Measurements from ENCODE around the gene TEX47. TPM values are rescaled to one million over a fixed set of nuclear protein-coding genes. Genes with fewer than 3 reads are reported as not detected.

TEX47 gene
- polyA plus RNA-seq, 1 of the 3 experiments (the other 2 are of a cell fraction), result not detected

DNA sequence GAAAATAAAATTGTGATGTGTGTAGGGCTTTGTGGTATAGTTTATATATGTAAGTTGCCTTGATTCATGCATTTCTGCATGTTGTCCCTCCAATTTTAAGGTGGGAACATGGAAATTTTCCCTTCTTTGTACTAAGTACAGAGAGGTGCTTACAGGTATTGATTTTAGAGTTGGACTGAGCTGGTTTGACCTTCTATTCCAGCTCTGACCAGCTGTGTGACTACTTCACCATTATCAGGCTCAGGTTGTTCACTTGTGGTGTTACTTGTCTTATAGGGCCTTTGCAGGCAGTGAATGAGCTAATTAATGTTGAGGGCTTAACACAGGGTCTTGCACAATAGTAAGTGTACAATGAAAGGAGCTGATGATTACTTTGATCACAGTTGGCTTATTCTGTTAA lies 19.7 kb downstream of the TEX47 start:
- CTCF ChIA-PET, result interaction anchor here (1.0 to 2.3 kb wide), 3 partner anchors 10 to 848 kb away, joined by 4 to 5 read pairs (median 4); no protein-coding TSS in a partner anchor

GRCh38 chr7:88772776-88773175 lies 22.8 kb downstream of the TEX47 start:
- no peaks in the 10 kb centered on the region for H3F3A ChIP-seq (replicated peaks; ENCODE audit: insufficient read depth)
- no peak for TF ChIP-seq IRF3 (IDR thresholded peaks at IDR 0.05; ENCODE audit: low read depth, low read length)
- TF ChIP-seq YY1 (IDR thresholded peaks at IDR 0.05; ENCODE audit: low read depth), result no peak
- POLR2A ChIA-PET, result no interaction called here
- H3K27me3 ChIP-seq (ENCODE audit: insufficient read depth), result no peaks in the 10 kb centered on the region
- no peaks in the 10 kb centered on the region for H4K20me1 ChIP-seq (ENCODE audit: insufficient read depth)
- no peak overlapping the region for H3K4me2 ChIP-seq
- H3K4me1 ChIP-seq (ENCODE audit: control insufficient read depth in 1 of 2, insufficient read depth in 2 of 2, low read depth in 1 of 2, low read length in 1 of 2), result no peaks in the 10 kb centered on the region; a peak in 1 of 4 replicates
- no peak overlapping the region for H3K9ac ChIP-seq
- H3K27ac ChIP-seq (ENCODE audit: low read depth in 2 of 2, low read length in 1 of 2), result no peak overlapping the region
- no peak overlapping the region for H2AFZ ChIP-seq (ENCODE audit: low read depth)
- H3K9me2 ChIP-seq, result no peaks in the 10 kb centered on the region
- no peak overlapping the region for H3K4me3 ChIP-seq (ENCODE audit: low read depth in 2 of 2, low read length in 1 of 2)
- CTCF ChIA-PET, result interaction anchor here (1.1 to 1.2 kb wide), 2 partner anchors 9 to 18 kb away, joined by 3 read pairs; no protein-coding TSS in a partner anchor
- DNase-seq, result no peak
- no peaks in the 10 kb centered on the region for H3K36me3 ChIP-seq (replicated peaks in 1 of 2; ENCODE audit: control insufficient read depth in 1 of 2, insufficient read depth in 2 of 2, low read length in 1 of 2)
- no peaks in the 10 kb centered on the region for H3K9me3 ChIP-seq
- H3K79me2 ChIP-seq (ENCODE audit: insufficient read depth), result no peaks in the 10 kb centered on the region

More for the DNA sequence above, 19.7 kb downstream of the TEX47 start:
- Histone ChIP-seq H3K27ac (ENCODE audit: low read depth in 2 of 2, low read length in 1 of 2) (no peak overlapping the region), H3K9me2 (no peaks in the 10 kb centered on the region), H3K36me3 (replicated peaks in 1 of 2; ENCODE audit: control insufficient read depth in 1 of 2, insufficient read depth in 2 of 2, low read length in 1 of 2) (no peaks in the 10 kb centered on the region), H3K4me2 (no peak overlapping the region), H3K27me3 (ENCODE audit: insufficient read depth) (no peaks in the 10 kb centered on the region), H3F3A (replicated peaks; ENCODE audit: insufficient read depth) (no peaks in the 10 kb centered on the region), H4K20me1 (ENCODE audit: insufficient read depth) (no peaks in the 10 kb centered on the region), H3K79me2 (ENCODE audit: insufficient read depth) (no peaks in the 10 kb centered on the region), H3K9me3 (no peaks in the 10 kb centered on the region), H3K9ac (no peak overlapping the region), H3K4me1 (ENCODE audit: control insufficient read depth in 1 of 2, insufficient read depth in 2 of 2, low read depth in 1 of 2, low read length in 1 of 2) (no peaks in the 10 kb centered on the region; a peak in 1 of 4 replicates), H3K4me3 (ENCODE audit: low read depth in 2 of 2, low read length in 1 of 2) (no peak overlapping the region), H2AFZ (ENCODE audit: low read depth) (no peak overlapping the region)
- POLR2A ChIA-PET, result no interaction called here
- TF ChIP-seq GABPA (IDR thresholded peaks at IDR 0.05; ENCODE audit: low read depth) (no peak), FOSL2 (IDR thresholded peaks at IDR 0.05; ENCODE audit: borderline replicate concordance, low read depth) (no peak), MEF2A (IDR thresholded peaks at IDR 0.05; ENCODE audit: borderline replicate concordance, low read depth) (no peak), SMC3 (IDR thresholded peaks at IDR 0.05; ENCODE audit: low read depth, low read length) (no peak), CHD2 (IDR thresholded peaks at IDR 0.05; ENCODE audit: low read length, partially characterized antibody) (no peak), RXRA (IDR thresholded peaks at IDR 0.05; ENCODE audit: borderline replicate concordance, low read depth) (no peak), TEAD4 (IDR thresholded peaks at IDR 0.05; ENCODE audit: borderline replicate concordance, insufficient read depth) (no peak), YY1 (IDR thresholded peaks at IDR 0.05; ENCODE audit: low read depth) (no peak), ZBTB33 (IDR thresholded peaks at IDR 0.05; ENCODE audit: borderline replicate concordance, low read depth) (no peak), SIN3A (IDR thresholded peaks at IDR 0.05; ENCODE audit: borderline replicate concordance, low read depth, low read length) (no peak), ELF1 (IDR thresholded peaks at IDR 0.05) (no peak), MXI1 (IDR thresholded peaks at IDR 0.05; ENCODE audit: low read depth, low read length) (no peak), RCOR1 (IDR thresholded peaks at IDR 0.05; ENCODE audit: low read length) (no peak), RFX5 (IDR thresholded peaks at IDR 0.05; ENCODE audit: low read length) (no peak)
- TF ChIP-seq, protein P1, sequence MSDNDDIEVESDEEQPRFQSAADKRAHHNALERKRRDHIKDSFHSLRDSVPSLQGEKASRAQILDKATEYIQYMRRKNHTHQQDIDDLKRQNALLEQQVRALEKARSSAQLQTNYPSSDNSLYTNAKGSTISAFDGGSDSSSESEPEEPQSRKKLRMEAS (IDR thresholded peaks at IDR 0.05; ENCODE audit: low read depth), result no peak
- DNase-seq, result no peak
